ENCODE measurements around the gene JPH3.

The JPH3 gene

DNA sequence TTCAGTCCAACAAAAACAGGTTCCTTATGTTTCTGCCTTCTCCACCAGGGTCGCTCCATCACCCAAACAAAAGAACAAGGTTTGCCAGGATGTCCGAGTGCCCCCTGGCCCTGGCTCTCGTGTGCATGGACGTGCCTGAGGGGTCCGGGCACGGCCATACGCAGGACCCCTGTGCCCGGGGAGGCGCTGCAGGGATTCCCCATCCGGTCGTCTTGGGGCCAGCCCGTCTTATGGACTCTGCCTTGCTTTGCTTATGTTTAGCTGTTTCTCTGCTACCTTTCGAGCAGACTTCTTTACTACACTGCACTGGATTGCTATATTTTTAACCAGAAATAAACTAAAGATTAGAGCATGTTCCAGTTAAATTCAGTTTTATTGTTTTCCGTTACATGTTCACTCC, 95.5 kb downstream of the JPH3 start:
- H3K4me1 ChIP-seq (ENCODE audit: control insufficient read depth, insufficient read depth, low read length): no peaks in the 10 kb centered on the region
- no peak overlapping the region for H3K9ac ChIP-seq (ENCODE audit: low read depth, low read length)
- no peaks in the 10 kb centered on the region for H3K9me3 ChIP-seq (ENCODE audit: control insufficient read depth, insufficient read depth, low read length)
- no peaks in the 10 kb centered on the region for H3K27me3 ChIP-seq (ENCODE audit: control insufficient read depth, insufficient read depth, low read length)
- peaks cover 56% of the 10 kb centered on the region for H3K36me3 ChIP-seq (ENCODE audit: control insufficient read depth, insufficient read depth, low read length)
- H3K4me3 ChIP-seq (ENCODE audit: low read depth, low read length): no peak overlapping the region

DNA sequence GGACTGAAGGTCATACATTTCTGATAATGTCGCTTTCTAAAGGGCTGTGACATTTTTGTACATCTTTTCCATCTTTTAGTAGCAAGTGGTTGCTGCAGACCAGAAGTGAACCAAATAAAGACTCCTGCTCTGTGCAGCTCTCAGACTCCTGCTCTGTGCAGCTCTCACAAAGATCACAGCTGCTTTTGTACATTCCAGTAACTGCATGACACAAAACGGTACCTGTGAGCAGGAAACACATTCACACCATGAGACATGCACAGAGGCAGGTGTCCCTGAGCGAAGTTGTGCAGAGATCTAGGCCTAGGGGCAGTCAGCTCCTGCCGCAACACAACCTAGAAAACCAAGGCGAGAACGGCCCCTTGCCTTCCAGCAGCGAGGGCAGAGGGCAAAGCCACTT, 95.9 kb downstream of the JPH3 start:
- no peaks in the 10 kb centered on the region for H3K27me3 ChIP-seq (ENCODE audit: control insufficient read depth, insufficient read depth, low read length)
- H3K36me3 ChIP-seq (ENCODE audit: control insufficient read depth, insufficient read depth, low read length): peaks cover 58% of the 10 kb centered on the region
- H3K9ac ChIP-seq (ENCODE audit: low read depth, low read length): no peak overlapping the region
- H3K9me3 ChIP-seq (ENCODE audit: control insufficient read depth, insufficient read depth, low read length): no peaks in the 10 kb centered on the region
- H3K4me3 ChIP-seq (ENCODE audit: low read depth, low read length): no peak overlapping the region
- no peaks in the 10 kb centered on the region for H3K4me1 ChIP-seq (ENCODE audit: control insufficient read depth, insufficient read depth, low read length)

DNA sequence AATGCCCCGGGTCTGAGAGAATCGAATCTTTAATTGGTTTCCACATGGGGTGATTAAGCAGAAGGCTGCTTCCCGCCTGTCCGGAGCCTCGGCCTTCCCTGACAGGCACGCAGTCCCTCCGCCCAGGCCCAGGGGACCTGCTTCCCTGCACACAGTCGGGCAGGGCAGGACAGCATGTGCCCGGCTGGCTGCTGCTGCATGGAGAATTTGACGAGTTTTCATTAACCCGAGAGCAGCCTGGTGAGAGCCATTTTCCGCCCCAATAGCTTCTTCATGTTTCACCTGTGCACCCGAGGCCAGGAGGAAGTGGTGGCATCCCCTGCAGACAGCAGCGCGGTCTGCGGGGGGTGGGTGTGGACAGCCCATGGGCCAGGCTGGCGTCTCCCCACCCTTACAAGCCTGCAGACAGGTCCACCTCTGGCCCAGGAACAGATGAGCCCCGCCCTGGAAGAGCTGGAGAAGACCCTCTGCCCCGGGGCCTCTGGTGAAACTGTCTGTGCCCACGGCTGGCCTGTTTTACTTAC, 96.4 kb downstream of the JPH3 start:
- Histone ChIP-seq H3K9me3 (ENCODE audit: control insufficient read depth, insufficient read depth, low read length) (no peaks in the 10 kb centered on the region), H3K27me3 (ENCODE audit: control insufficient read depth, insufficient read depth, low read length) (no peaks in the 10 kb centered on the region), H3K9ac (ENCODE audit: low read depth, low read length) (no peak overlapping the region), H3K4me3 (ENCODE audit: low read depth, low read length) (no peak overlapping the region), H3K4me1 (ENCODE audit: control insufficient read depth, insufficient read depth, low read length) (no peaks in the 10 kb centered on the region), H3K36me3 (ENCODE audit: control insufficient read depth, insufficient read depth, low read length) (peaks cover 61% of the 10 kb centered on the region)

DNA sequence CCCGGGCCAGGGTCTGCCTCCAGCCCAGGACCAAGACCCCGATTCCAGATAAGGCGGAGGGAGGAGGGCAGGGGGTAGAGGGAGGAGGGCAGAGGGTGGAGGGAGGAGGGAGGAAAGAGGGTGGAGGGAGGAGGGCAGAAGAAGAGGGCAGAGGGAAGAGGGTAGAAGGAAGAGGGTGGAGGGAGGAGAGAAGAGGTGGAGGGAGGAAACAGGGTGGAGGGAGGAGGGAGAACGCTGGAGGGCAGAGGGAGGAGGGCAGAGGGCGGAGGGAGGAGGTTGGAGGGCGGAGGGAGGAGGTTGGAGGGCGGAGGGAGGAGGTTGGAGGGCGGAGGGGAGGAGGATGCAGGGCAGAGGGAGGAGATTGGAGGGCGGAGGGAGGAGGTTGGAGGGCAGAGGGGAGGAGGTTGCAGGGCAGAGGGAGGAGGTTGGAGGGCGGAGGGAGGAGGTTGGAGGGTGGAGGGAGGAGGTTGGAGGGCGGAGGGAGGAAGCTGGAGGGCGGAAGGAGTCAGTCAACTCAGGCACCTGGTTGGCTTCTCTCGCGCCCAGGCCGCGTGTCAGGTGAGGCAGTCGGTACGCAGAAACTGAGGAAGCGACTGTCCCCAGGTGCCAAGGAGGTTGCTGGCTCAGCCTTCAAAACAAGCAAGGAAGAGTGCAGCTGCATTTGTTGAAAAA, 98.2 kb downstream of the JPH3 start:
- Histone ChIP-seq H3K4me3 (ENCODE audit: low read depth, low read length) (no peak overlapping the region), H3K27me3 (ENCODE audit: control insufficient read depth, insufficient read depth, low read length) (no peaks in the 10 kb centered on the region), H3K9me3 (ENCODE audit: control insufficient read depth, insufficient read depth, low read length) (no peaks in the 10 kb centered on the region), H3K9ac (ENCODE audit: low read depth, low read length) (no peak overlapping the region), H3K4me1 (ENCODE audit: control insufficient read depth, insufficient read depth, low read length) (no peaks in the 10 kb centered on the region), H3K36me3 (ENCODE audit: control insufficient read depth, insufficient read depth, low read length) (peaks cover 52% of the 10 kb centered on the region)

DNA sequence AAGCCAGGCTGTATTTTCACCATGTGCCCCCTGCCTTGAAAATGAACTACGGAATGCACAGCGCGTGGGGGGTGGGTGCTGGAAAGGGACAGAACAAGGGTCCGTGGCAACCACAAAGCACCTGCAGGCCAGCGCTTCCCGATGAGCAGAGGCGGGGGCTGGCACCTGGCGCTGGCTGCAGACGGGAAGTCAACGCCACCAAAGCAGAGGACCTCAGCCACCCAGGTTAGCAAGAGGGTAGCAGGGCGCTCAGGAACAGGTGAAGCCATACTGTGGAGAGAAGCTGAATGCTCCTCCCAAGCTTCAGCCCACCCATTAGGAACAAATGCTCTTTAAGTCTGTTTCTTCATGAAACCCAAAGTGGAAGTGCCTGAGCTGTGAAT, 98.8 kb downstream of the JPH3 start:
- H3K36me3 ChIP-seq (ENCODE audit: control insufficient read depth, insufficient read depth, low read length): peaks cover 47% of the 10 kb centered on the region
- H3K4me3 ChIP-seq (ENCODE audit: low read depth, low read length): no peak overlapping the region
- no peaks in the 10 kb centered on the region for H3K4me1 ChIP-seq (ENCODE audit: control insufficient read depth, insufficient read depth, low read length)
- H3K27me3 ChIP-seq (ENCODE audit: control insufficient read depth, insufficient read depth, low read length): no peaks in the 10 kb centered on the region
- no peak overlapping the region for H3K9ac ChIP-seq (ENCODE audit: low read depth, low read length)
- H3K9me3 ChIP-seq (ENCODE audit: control insufficient read depth, insufficient read depth, low read length): no peaks in the 10 kb centered on the region

DNA sequence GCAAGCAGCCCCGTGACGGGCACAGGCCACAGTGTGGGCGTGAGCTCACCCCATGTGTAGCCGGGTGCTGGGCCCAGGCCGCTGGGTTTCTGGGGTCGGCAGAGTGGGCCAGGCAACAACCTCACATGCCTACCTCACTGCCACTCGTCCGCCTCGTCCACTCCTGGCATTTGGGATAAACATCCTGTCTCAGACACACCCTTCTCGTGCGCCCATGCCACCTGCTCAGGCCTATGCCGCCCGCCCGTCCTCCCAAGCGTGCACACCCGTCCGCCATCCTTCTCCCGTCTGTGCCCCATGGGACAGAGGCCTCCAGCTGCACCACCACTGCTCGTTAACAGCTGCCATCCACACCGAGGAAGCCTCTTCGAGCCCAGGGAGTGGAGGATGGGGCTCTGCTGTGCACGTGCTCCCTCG, 99.2 kb downstream of the JPH3 start:
- Histone ChIP-seq H3K4me1 (ENCODE audit: control insufficient read depth, insufficient read depth, low read length) (peaks cover 2% of the 10 kb centered on the region), H3K27me3 (ENCODE audit: control insufficient read depth, insufficient read depth, low read length) (no peaks in the 10 kb centered on the region), H3K36me3 (ENCODE audit: control insufficient read depth, insufficient read depth, low read length) (peaks cover 50% of the 10 kb centered on the region), H3K9me3 (ENCODE audit: control insufficient read depth, insufficient read depth, low read length) (no peaks in the 10 kb centered on the region), H3K4me3 (ENCODE audit: low read depth, low read length) (no peak overlapping the region), H3K9ac (ENCODE audit: low read depth, low read length) (no peak overlapping the region)

DNA sequence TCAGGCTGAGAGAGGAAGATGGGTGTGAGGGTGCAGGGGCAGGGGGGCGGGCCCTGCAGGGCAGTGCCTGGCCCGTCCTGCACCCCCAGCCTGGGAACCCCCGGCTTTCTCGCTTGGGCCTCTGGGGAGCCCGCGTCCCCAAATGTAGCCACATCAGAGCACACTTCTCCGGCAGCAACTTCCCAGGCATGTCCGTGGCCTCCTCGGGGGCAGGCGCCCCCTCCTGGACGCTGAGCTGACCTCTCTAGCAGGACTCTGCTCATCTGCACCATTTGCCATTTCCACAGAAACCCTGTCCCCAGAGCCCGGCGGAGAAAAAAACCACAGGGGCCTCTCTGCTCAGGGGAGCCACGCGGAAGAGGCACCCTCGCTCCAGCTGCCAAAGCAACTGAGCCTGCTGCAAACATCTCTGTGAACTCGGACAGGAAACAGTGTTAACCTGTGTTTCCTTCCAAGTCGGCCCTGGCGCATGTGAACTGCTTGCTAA, 100.1 kb downstream of the JPH3 start:
- H3K9me3 ChIP-seq (ENCODE audit: control insufficient read depth, insufficient read depth, low read length): no peaks in the 10 kb centered on the region
- H3K36me3 ChIP-seq (ENCODE audit: control insufficient read depth, insufficient read depth, low read length): peaks cover 46% of the 10 kb centered on the region
- H3K4me1 ChIP-seq (ENCODE audit: control insufficient read depth, insufficient read depth, low read length): peaks cover 2% of the 10 kb centered on the region
- H3K27me3 ChIP-seq (ENCODE audit: control insufficient read depth, insufficient read depth, low read length): no peaks in the 10 kb centered on the region
- no peak overlapping the region for H3K4me3 ChIP-seq (ENCODE audit: low read depth, low read length)
- no peak overlapping the region for H3K9ac ChIP-seq (ENCODE audit: low read depth, low read length)

DNA sequence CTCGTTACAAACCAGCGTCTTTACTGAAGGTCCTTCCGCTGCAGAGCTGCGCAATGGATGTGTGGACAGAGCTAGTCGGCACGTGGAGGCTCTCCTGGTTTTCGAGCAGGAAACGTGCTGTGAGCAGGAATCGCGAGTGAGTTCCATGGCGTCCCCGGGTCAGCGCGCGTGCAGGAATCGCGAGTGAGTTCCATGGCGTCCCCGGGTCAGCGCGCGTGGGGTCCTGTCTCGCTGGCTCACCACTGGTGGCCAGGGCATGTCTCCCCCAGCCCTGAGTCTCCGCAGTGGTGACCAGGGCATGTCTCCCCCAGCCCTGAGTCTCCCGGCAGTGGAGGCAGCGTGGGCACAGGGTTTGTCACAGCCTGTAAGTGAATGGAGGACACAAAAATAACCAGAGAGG, 100.8 kb downstream of the JPH3 start:
- Histone ChIP-seq H3K4me1 (ENCODE audit: control insufficient read depth, insufficient read depth, low read length) (peaks cover 2% of the 10 kb centered on the region), H3K27me3 (ENCODE audit: control insufficient read depth, insufficient read depth, low read length) (no peaks in the 10 kb centered on the region), H3K4me3 (ENCODE audit: low read depth, low read length) (no peak overlapping the region), H3K9me3 (ENCODE audit: control insufficient read depth, insufficient read depth, low read length) (no peaks in the 10 kb centered on the region), H3K36me3 (ENCODE audit: control insufficient read depth, insufficient read depth, low read length) (peaks cover 46% of the 10 kb centered on the region), H3K9ac (ENCODE audit: low read depth, low read length) (no peak overlapping the region)

DNA sequence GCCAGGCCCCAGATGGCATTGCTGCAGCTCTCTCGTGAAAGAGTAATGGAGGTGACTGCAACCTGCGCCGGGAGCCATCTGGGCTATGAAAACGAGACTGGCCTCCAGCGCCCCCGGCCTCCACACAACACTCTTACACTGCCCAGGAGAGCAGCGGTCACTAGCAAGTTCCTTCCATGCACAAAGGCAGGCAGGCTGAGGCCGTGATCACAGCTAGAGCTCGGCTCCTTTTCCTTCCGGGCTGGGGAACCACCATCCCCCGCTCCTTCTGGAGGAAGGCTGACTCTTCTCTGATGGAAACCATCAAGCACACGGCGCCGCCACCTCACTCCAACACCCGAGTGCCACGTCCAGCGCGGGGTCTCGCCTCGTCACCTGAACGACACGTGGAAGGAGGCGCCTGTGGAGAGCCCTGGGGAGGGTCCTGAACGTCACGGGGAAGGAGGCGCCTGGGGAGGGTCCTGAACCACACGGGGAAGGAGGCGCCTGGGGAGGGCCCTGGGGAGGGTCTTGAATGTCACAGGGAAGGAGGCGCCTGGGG, 101.6 kb downstream of the JPH3 start:
- Histone ChIP-seq H3K4me3 (ENCODE audit: low read depth, low read length) (no peak overlapping the region), H3K9me3 (ENCODE audit: control insufficient read depth, insufficient read depth, low read length) (no peaks in the 10 kb centered on the region), H3K4me1 (ENCODE audit: control insufficient read depth, insufficient read depth, low read length) (peaks cover 2% of the 10 kb centered on the region), H3K27me3 (ENCODE audit: control insufficient read depth, insufficient read depth, low read length) (no peaks in the 10 kb centered on the region), H3K36me3 (ENCODE audit: control insufficient read depth, insufficient read depth, low read length) (peaks cover 43% of the 10 kb centered on the region), H3K9ac (ENCODE audit: low read depth, low read length) (no peak overlapping the region)

DNA sequence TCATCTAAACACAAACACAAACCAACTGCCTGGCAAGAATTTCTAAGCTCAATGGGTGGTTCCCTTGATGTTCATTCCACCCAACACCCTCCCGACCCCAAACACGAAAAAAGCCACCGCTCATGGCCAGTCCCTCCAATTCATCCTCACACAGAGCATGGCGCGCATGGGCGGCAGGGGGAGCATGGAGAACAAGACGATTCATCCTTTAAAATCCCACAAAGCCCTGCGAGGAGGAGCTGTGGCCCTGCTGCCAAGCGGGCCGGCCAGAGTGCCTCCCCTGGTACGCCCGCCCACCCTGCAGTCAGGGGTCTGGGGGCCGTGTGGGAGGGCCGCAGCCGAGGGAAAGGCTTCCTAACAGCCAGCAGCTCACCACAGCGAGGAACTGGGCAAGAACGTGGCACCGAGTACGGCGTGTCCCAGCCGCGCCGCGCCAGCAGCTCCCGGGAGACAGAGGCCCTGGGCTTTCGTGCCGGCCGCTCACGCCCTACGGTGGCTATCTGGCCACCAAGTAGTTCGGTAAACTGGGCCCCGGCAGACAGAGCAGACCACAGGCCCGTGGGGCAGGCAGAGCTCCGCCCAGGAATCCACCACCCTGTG, 102.5 kb downstream of the JPH3 start:
- Histone ChIP-seq H3K4me3 (ENCODE audit: low read depth, low read length) (no peak overlapping the region), H3K9ac (ENCODE audit: low read depth, low read length) (no peak overlapping the region), H3K27me3 (ENCODE audit: control insufficient read depth, insufficient read depth, low read length) (no peaks in the 10 kb centered on the region), H3K4me1 (ENCODE audit: control insufficient read depth, insufficient read depth, low read length) (peaks cover 2% of the 10 kb centered on the region), H3K9me3 (ENCODE audit: control insufficient read depth, insufficient read depth, low read length) (no peaks in the 10 kb centered on the region), H3K36me3 (ENCODE audit: control insufficient read depth, insufficient read depth, low read length) (peaks cover 41% of the 10 kb centered on the region)

DNA sequence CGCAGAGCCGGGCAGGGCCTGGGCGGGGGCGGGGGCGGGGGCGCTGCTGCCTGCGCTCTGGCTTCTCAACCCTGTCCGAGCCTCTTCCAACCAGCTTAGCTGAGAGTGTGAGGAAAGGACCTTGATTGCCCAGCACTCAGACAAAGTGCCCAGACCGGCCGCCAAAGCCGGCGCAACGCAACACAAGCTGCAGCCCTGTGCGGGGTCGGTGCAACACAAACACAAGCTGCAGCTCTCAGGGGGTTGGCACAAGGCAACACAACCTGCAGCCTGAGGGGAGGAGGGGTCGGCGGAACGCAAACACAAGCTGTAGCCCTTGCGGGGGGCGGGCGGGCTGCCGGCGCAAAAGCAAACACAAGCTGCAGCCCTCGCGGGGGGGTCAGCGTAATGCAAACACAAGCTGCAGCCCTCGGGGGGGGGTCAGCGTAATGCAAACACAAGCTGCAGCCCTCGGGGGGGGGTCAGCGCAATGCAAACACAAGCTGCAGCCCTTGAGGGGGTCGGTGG, 103.5 kb downstream of the JPH3 start:
- H3K27me3 ChIP-seq (ENCODE audit: control insufficient read depth, insufficient read depth, low read length): no peaks in the 10 kb centered on the region
- no peak overlapping the region for H3K9ac ChIP-seq (ENCODE audit: low read depth, low read length)
- H3K4me3 ChIP-seq (ENCODE audit: low read depth, low read length): no peak overlapping the region
- no peaks in the 10 kb centered on the region for H3K9me3 ChIP-seq (ENCODE audit: control insufficient read depth, insufficient read depth, low read length)
- H3K4me1 ChIP-seq (ENCODE audit: control insufficient read depth, insufficient read depth, low read length): peaks cover 2% of the 10 kb centered on the region
- H3K36me3 ChIP-seq (ENCODE audit: control insufficient read depth, insufficient read depth, low read length): peaks cover 50% of the 10 kb centered on the region

Data from iPS-15b (cell line).